ENCODE measurements around the gene TADA3.

Gene TADA3

DNA sequence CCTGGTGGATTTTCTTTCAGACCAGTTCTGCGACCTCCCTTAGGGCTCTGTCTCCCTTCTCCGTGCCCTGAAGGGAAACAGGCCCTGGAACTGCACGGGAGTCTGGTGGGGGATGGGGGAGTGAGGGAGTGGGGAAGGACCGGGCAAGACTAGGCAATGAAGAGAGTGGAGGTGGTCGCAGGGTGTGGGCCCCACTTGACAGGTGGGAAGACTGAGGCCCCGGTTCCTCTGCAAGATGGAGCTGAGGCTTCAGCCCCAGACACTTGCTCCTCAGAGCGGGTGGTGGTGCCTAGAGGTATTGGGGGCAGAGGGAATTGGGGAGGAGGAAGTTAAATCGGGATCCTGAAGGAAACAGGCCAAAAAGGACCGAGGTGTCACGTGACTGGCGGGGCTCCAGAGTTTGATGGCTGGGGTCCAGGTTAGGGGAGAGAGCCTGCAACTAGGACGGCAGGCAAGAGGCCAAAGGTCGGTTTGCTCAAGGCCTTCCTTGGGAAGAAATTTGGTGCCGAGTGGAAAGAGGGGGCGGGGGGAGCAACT is 21.9 kb downstream of the TADA3 start:
- no peaks in the 10 kb centered on the region for H3K9me3 ChIP-seq (ENCODE audit: control insufficient read depth, insufficient read depth, low read depth, low read length)
- H3K36me3 ChIP-seq (ENCODE audit: control insufficient read depth, insufficient read depth, low read length), result no peaks in the 10 kb centered on the region
- H3K9ac ChIP-seq (ENCODE audit: low read length), result peak overlapping the region; percentile 49
- no peak overlapping the region for H3K27ac ChIP-seq (ENCODE audit: low read depth, low read length)
- peaks cover 11% of the 10 kb centered on the region for H3K27me3 ChIP-seq (ENCODE audit: control insufficient read depth, insufficient read depth, low read length)
- H3K4me3 ChIP-seq (ENCODE audit: low read depth, low read length), result peak overlapping the region; percentile 71
- H3K4me1 ChIP-seq (ENCODE audit: control insufficient read depth, insufficient read depth, low read length), result peaks cover 16% of the 10 kb centered on the region

DNA sequence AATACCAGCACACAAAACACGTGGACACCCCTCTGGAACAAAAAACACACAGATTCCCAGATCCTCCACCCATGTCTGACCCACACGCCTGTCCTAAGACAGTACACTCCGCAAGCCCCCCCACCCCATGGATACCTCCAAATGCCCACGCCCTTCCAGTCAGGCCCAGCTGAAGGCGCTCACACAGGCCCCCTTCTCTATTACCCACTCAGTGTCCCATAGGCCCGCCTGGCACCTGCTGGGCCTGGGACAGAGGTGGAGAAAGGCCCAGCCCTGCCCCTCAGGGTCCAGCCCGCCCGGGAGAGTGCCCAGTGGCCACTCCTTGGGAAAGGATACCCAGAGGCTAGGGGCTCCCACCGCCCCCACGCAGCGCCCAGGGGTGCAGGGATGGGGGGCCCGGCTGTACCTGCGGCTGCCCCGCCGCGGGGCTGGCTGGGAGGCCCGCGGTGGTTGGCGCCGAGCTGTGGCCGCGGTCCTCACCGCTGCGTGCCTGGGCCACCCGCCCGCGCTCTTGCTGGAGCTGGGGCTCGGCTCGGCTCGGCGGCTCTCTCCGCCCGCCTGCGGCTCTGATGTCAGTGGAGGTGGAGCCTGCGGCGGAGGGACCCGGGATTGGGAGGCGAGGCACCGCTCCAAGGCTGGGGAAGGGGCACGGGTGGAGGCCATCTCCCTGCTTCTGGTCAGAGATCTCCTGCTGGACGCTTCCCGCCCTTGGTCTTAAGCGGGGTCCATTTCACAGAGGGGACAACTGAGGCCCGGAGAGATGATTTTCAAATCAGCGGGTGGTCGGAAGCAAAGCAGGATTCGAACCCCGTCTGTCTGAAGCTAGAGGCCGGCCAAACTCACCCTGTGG is 22.6 kb downstream of the TADA3 start, which contains the start of gene CAMK1:
TSS of gene CAMK1 (minus strand) at position 522 of the 850 bp plus-strand sequence. CDS start 2,198 bp downstream, outside the sequence.
- no peaks in the 10 kb centered on the region for H3K9me3 ChIP-seq (ENCODE audit: control insufficient read depth, insufficient read depth, low read depth, low read length)
- peak within 1 kb of the TSS; percentile 71 for H3K4me3 ChIP-seq (ENCODE audit: low read depth, low read length)
- H3K27ac ChIP-seq (ENCODE audit: low read depth, low read length), result no peak within 1 kb of the TSS
- peaks cover 16% of the 10 kb centered on the region for H3K4me1 ChIP-seq (ENCODE audit: control insufficient read depth, insufficient read depth, low read length)
- no peaks in the 10 kb centered on the region for H3K36me3 ChIP-seq (ENCODE audit: control insufficient read depth, insufficient read depth, low read length)
- peak within 1 kb of the TSS; percentile 49 for H3K9ac ChIP-seq (ENCODE audit: low read length)
- peaks cover 11% of the 10 kb centered on the region for H3K27me3 ChIP-seq (ENCODE audit: control insufficient read depth, insufficient read depth, low read length)

GRCh38 chr3:9769012-9769411 is 23.3 kb downstream of the TADA3 start:
- H3K27ac ChIP-seq (ENCODE audit: low read depth, low read length), result no peak overlapping the region
- H3K4me1 ChIP-seq (ENCODE audit: control insufficient read depth, insufficient read depth, low read length), result peaks cover 16% of the 10 kb centered on the region
- H3K36me3 ChIP-seq (ENCODE audit: control insufficient read depth, insufficient read depth, low read length), result no peaks in the 10 kb centered on the region
- H3K27me3 ChIP-seq (ENCODE audit: control insufficient read depth, insufficient read depth, low read length), result peaks cover 11% of the 10 kb centered on the region
- H3K9ac ChIP-seq (ENCODE audit: low read length), result no peak overlapping the region
- H3K4me3 ChIP-seq (ENCODE audit: low read depth, low read length), result peak overlapping the region; percentile 71
- H3K9me3 ChIP-seq (ENCODE audit: control insufficient read depth, insufficient read depth, low read depth, low read length), result no peaks in the 10 kb centered on the region

DNA sequence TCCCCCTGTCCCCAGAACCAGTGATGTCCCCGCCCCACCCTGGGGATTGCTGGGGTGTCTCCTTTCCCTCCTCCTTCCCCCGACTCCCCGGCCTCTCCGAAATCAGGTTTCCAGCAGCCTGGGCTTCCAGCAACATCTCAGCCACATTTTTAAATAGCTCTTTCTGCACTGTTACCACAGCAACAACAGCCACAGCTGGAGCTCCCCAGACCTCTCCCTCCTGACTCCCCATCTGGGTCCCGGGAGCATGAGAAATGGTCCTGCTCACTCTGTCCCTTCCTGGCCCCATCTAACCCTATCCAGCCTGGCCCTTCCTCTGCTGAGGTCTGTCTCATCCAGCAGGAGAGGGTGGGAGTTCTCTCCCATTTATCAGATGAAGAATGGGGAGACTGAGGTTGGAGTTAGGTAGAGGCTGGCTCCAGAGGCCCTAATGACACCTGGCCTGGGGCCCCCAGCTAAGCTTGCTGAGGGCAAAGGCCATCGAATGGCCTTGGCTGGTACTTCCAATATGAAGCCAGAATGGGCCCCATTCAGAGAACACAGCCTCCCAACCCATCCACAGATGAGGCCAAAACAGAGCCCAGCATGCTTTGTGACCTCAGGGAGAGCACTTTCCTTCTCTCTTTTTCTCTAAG is 24.0 kb downstream of the TADA3 start:
- H3K4me3 ChIP-seq (ENCODE audit: low read depth, low read length), result no peak overlapping the region
- no peaks in the 10 kb centered on the region for H3K36me3 ChIP-seq (ENCODE audit: control insufficient read depth, insufficient read depth, low read length)
- H3K9me3 ChIP-seq (ENCODE audit: control insufficient read depth, insufficient read depth, low read depth, low read length), result no peaks in the 10 kb centered on the region
- H3K9ac ChIP-seq (ENCODE audit: low read length), result no peak overlapping the region
- no peak overlapping the region for H3K27ac ChIP-seq (ENCODE audit: low read depth, low read length)
- peaks cover 11% of the 10 kb centered on the region for H3K27me3 ChIP-seq (ENCODE audit: control insufficient read depth, insufficient read depth, low read length)
- peaks cover 16% of the 10 kb centered on the region for H3K4me1 ChIP-seq (ENCODE audit: control insufficient read depth, insufficient read depth, low read length)

- Histone ChIP-seq H3K27me3 (ENCODE audit: control insufficient read depth, insufficient read depth, low read length) (peaks cover 11% of the 10 kb centered on the region), H3K4me3 (ENCODE audit: low read depth, low read length) (no peak overlapping the region), H3K27ac (ENCODE audit: low read depth, low read length) (no peak overlapping the region), H3K9ac (ENCODE audit: low read length) (no peak overlapping the region), H3K4me1 (ENCODE audit: control insufficient read depth, insufficient read depth, low read length) (peaks cover 16% of the 10 kb centered on the region), H3K36me3 (ENCODE audit: control insufficient read depth, insufficient read depth, low read length) (no peaks in the 10 kb centered on the region), H3K9me3 (ENCODE audit: control insufficient read depth, insufficient read depth, low read depth, low read length) (no peaks in the 10 kb centered on the region)
Measured at GRCh38 chr3:9767418-9767817, 24.9 kb downstream of the TADA3 start.

- H3K9me3 ChIP-seq (ENCODE audit: control insufficient read depth, insufficient read depth, low read depth, low read length), result no peaks in the 10 kb centered on the region
- no peak overlapping the region for H3K27ac ChIP-seq (ENCODE audit: low read depth, low read length)
- 0 out of 2 replicates have a peak, but pooled peaks cover 2% of the 10 kb centered on the region for H3K36me3 ChIP-seq (ENCODE audit: control insufficient read depth, insufficient read depth, low read length)
- peaks cover 16% of the 10 kb centered on the region for H3K4me1 ChIP-seq (ENCODE audit: control insufficient read depth, insufficient read depth, low read length)
- no peak overlapping the region for H3K9ac ChIP-seq (ENCODE audit: low read length)
- peaks cover 11% of the 10 kb centered on the region for H3K27me3 ChIP-seq (ENCODE audit: control insufficient read depth, insufficient read depth, low read length)
- no peak overlapping the region for H3K4me3 ChIP-seq (ENCODE audit: low read depth, low read length)
Measured at GRCh38 chr3:9765865-9766264, 26.4 kb downstream of the TADA3 start.

DNA sequence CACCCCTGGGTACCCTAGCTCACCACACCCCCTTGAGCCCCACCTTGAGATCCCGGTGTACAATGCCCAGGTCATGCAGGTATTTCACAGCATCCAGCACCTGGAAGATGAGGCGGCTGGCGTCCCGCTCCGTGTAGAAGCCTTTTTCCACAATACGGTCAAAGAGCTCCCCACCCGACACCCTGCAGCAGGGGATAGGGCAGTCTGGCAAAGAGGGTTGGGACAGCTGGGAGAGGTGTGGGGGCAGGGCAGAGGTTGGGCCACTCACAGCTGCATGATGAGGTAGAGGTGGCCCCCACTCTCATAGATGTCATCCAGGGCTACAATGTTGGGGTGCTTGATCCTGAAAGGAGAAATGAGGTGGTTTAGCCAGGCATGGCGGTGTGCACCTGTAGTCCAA is 29.4 kb downstream of the TADA3 start:
- Histone ChIP-seq H3K4me3 (ENCODE audit: low read depth, low read length) (no peak overlapping the region), H3K27me3 (ENCODE audit: control insufficient read depth, insufficient read depth, low read length) (no peaks in the 10 kb centered on the region; the same call in 1 of the 2 replicates), H3K4me1 (ENCODE audit: control insufficient read depth, insufficient read depth, low read length) (peaks cover 4% of the 10 kb centered on the region; the same call in 1 of the 2 replicates), H3K9me3 (ENCODE audit: control insufficient read depth, insufficient read depth, low read depth, low read length) (no peaks in the 10 kb centered on the region), H3K27ac (ENCODE audit: low read depth, low read length) (no peak overlapping the region), H3K36me3 (ENCODE audit: control insufficient read depth, insufficient read depth, low read length) (peaks cover 20% of the 10 kb centered on the region), H3K9ac (ENCODE audit: low read length) (no peak overlapping the region)

DNA sequence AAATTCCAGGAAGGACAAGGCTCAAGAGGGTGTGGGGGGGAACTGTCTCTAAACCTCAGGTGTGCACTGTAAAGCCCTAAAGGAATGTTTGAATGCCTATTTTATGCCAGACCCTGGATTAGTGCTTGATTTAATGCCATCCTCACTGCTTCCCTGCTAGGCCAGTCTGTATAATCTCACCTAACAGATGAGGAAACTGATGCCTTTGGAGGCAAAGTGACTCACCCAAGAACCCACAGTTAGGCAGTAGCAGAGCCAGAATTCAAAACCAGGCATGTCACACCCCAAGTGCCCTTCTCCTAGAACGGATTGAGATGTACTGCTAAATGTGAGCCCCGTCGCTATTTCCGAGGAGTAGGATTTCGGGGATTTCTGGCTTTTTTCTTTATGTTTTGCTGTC is 30.4 kb downstream of the TADA3 start:
- Histone ChIP-seq H3K4me3 (ENCODE audit: low read depth, low read length) (no peak overlapping the region), H3K9me3 (ENCODE audit: control insufficient read depth, insufficient read depth, low read depth, low read length) (no peaks in the 10 kb centered on the region), H3K9ac (ENCODE audit: low read length) (no peak overlapping the region), H3K36me3 (ENCODE audit: control insufficient read depth, insufficient read depth, low read length) (peaks cover 29% of the 10 kb centered on the region), H3K27me3 (ENCODE audit: control insufficient read depth, insufficient read depth, low read length) (no peaks in the 10 kb centered on the region; the same call in 1 of the 2 replicates), H3K27ac (ENCODE audit: low read depth, low read length) (no peak overlapping the region), H3K4me1 (ENCODE audit: control insufficient read depth, insufficient read depth, low read length) (peaks cover 4% of the 10 kb centered on the region; the same call in 1 of the 2 replicates)

GRCh38 chr3:9760779-9761505 is 31.3 kb downstream of the TADA3 start:
- Histone ChIP-seq H3K36me3 (ENCODE audit: control insufficient read depth, insufficient read depth, low read length) (peaks cover 38% of the 10 kb centered on the region), H3K4me1 (ENCODE audit: control insufficient read depth, insufficient read depth, low read length) (peaks cover under 1% of the 10 kb centered on the region; the same call in 1 of the 2 replicates)

GRCh38 chr3:9757427-9757826 is 34.8 kb downstream of the TADA3 start:
- H3K9me3 ChIP-seq (ENCODE audit: control insufficient read depth, insufficient read depth, low read depth, low read length), result no peaks in the 10 kb centered on the region
- H3K4me3 ChIP-seq (ENCODE audit: low read depth, low read length), result no peak overlapping the region
- H3K9ac ChIP-seq (ENCODE audit: low read length), result no peak overlapping the region
- H3K36me3 ChIP-seq (ENCODE audit: control insufficient read depth, insufficient read depth, low read length), result peaks cover 60% of the 10 kb centered on the region
- no peaks in the 10 kb centered on the region for H3K4me1 ChIP-seq (ENCODE audit: control insufficient read depth, insufficient read depth, low read length)
- H3K27me3 ChIP-seq (ENCODE audit: control insufficient read depth, insufficient read depth, low read length), result no peaks in the 10 kb centered on the region
- no peak overlapping the region for H3K27ac ChIP-seq (ENCODE audit: low read depth, low read length)

More at GRCh38 chr3:9760779-9761505, 31.3 kb downstream of the TADA3 start:
- Histone ChIP-seq H3K9me3 (ENCODE audit: control insufficient read depth, insufficient read depth, low read depth, low read length) (no peaks in the 10 kb centered on the region), H3K27ac (ENCODE audit: low read depth, low read length) (no peak overlapping the region), H3K4me3 (ENCODE audit: low read depth, low read length) (no peak overlapping the region), H3K9ac (ENCODE audit: low read length) (no peak overlapping the region), H3K27me3 (ENCODE audit: control insufficient read depth, insufficient read depth, low read length) (no peaks in the 10 kb centered on the region)
